ENCODE results near the gene REEP1. TPM values are rescaled to one million over a fixed set of nuclear protein-coding genes. Genes with fewer than 3 reads are reported as not detected.

Gene REEP1
- total and polyA plus RNA-seq, 2 of the 8 experiments (the other 6 are each of a cell fraction or from before 2014, with no cell fraction given) = 0.74 to 1.5 TPM

DNA sequence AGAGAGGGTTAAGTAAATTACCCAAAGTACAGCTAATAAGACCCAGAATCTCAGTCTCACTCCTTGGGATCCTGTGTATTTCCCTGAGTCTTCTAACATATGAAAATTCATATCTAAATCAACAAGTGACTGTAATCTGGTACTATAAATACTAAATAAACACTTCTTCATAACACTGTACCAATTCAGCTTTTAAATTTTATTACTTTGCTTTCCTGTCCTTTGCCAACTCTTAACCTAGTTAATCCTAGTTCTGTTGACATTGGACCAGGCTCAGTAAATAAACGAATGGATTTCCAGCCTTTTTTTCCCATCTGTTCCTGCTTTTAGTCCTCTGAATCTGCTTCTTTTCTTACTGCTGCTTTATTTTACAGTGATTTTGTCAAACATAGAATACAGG is 124.4 kb downstream of the REEP1 start (continued):
- TF ChIP-seq POLR2AphosphoS5 (IDR thresholded peaks at IDR 0.05; ENCODE audit: low read depth, low read length) = no peak

Data from H1 (cell line).